Stimulated activated CD8-positive, alpha-beta memory T cell treated with anti-CD3 and anti-CD28 coated beads, Interleukin-12 subunit alpha, Interleukin-12 subunit beta, amount 100 ng/mL, for 1 hour (primary cell): ENCODE results near the gene TGM4.
"Not testable (repeated sequence)": the region's sequence is repeated elsewhere in the genome, so short reads cannot be mapped to it uniquely, and the experiment has no call there.

Experiments used
- DNase-seq: peaks from one replicate; pipeline ENCODE4 v3.0.0-alpha.2; 2020; ENCODE audit warnings: low read depth

The TGM4 gene

GRCh38 chr3:44915702-44916438, 41.5 kb downstream of the TGM4 start:
- DNase-seq: no peak

- DNase-seq: no peak
These were observed 43.7 kb downstream of the TGM4 start for GRCh38 chr3:44918087-44918486.

- no peak for DNase-seq
These were observed 44.2 kb downstream of the TGM4 start for GRCh38 chr3:44918581-44918980.

- DNase-seq: no peak
These were observed 45.7 kb downstream of the TGM4 start for GRCh38 chr3:44920081-44920480.

- no peak for DNase-seq
These were observed 49.4 kb downstream of the TGM4 start for GRCh38 chr3:44923632-44924456.

- DNase-seq: no peak
These were observed 50.2 kb downstream of the TGM4 start for GRCh38 chr3:44924457-44925084.

GRCh38 chr3:44926172-44926571, 51.8 kb downstream of the TGM4 start:
- DNase-seq: no peak

- DNase-seq: no peak
These were observed 52.5 kb downstream of the TGM4 start for GRCh38 chr3:44926921-44927320.

GRCh38 chr3:44927371-44927770, 53.0 kb downstream of the TGM4 start:
- DNase-seq: no peak

GRCh38 chr3:44929782-44930181, 55.4 kb downstream of the TGM4 start:
- DNase-seq: no peak

- DNase-seq: no peak
These were observed 56.5 kb downstream of the TGM4 start for GRCh38 chr3:44930911-44931310.

- DNase-seq: no peak
These were observed 57.4 kb downstream of the TGM4 start for GRCh38 chr3:44931791-44932190.

GRCh38 chr3:44932271-44932670, 57.9 kb downstream of the TGM4 start:
- no peak for DNase-seq

- DNase-seq: no peak
These were observed 58.9 kb downstream of the TGM4 start for GRCh38 chr3:44932986-44933944.

GRCh38 chr3:44939581-44940036, 65.2 kb downstream of the TGM4 start:
- no peak for DNase-seq

GRCh38 chr3:44942202-44942921, 68.0 kb downstream of the TGM4 start:
- no peak for DNase-seq

GRCh38 chr3:44948239-44948638, 73.8 kb downstream of the TGM4 start:
- no peak for DNase-seq

- DNase-seq: not testable (repeated sequence)
These were observed 75.4 kb downstream of the TGM4 start for GRCh38 chr3:44949770-44950169.

GRCh38 chr3:44950275-44950734, 75.9 kb downstream of the TGM4 start:
- no peak for DNase-seq

- no peak for DNase-seq
These were observed 78.3 kb downstream of the TGM4 start for GRCh38 chr3:44952689-44953088.

- DNase-seq: no peak
These were observed 79.9 kb downstream of the TGM4 start for GRCh38 chr3:44954304-44954703.
